ENCODE results near the gene PIK3IP1. TPM values are rescaled to one million over a fixed set of nuclear protein-coding genes. Genes with fewer than 3 reads are reported as not detected.
"Not testable (repeated sequence)": the region's sequence is repeated elsewhere in the genome, so short reads cannot be mapped to it uniquely, and the experiment has no call there.

PIK3IP1 gene
- total and polyA plus RNA-seq, 9 donors, result 10.8 to 48.9 (median 22.3) TPM

GRCh38 chr22:31248138-31248745, 44.0 kb downstream of the PIK3IP1 start:
- H3K4me1 ChIP-seq (ENCODE audit: insufficient read depth), result peaks cover 11% of the 10 kb centered on the region
- WGBS, 3 donors, result 5 to 10% (median 8%) methylated on average over 17 of the region's 17 CpGs
- no peaks in the 10 kb centered on the region for H3K27me3 ChIP-seq
- intact Hi-C loops (cut with DNase I), result no loop called here
- H3K27ac ChIP-seq, result peak overlapping the region; percentile 9 to 56
- no peaks in the 10 kb centered on the region for H3K36me3 ChIP-seq
- TF ChIP-seq POLR2A (IDR thresholded peaks at IDR 0.05) (peak; percentile 34), CTCF (IDR thresholded peaks at IDR 0.05) (no peak)
- H3K4me3 ChIP-seq, result peak overlapping the region; percentile 50
- DNase-seq, result peak; percentile 76 to 83 (median 80)
- H3K9me3 ChIP-seq, result no peaks in the 10 kb centered on the region

- no peak for DNase-seq
- no peak overlapping the region for H3K27ac ChIP-seq
- intact Hi-C loops (cut with DNase I), result no loop called here
- H3K4me3 ChIP-seq, result peak overlapping the region; percentile 50
- no peaks in the 10 kb centered on the region for H3K36me3 ChIP-seq
- no peaks in the 10 kb centered on the region for H3K9me3 ChIP-seq
- TF ChIP-seq POLR2A (IDR thresholded peaks at IDR 0.05), result no peak
- TF ChIP-seq CTCF (IDR thresholded peaks at IDR 0.05), result no peak
- TF ChIP-seq EP300 (IDR thresholded peaks at IDR 0.05), result no peak
- 43 to 65% (median 64%) methylated on average over 1 of the region's 1 CpG for WGBS, 3 donors
- H3K27me3 ChIP-seq, result no peaks in the 10 kb centered on the region
- peaks cover 11% of the 10 kb centered on the region for H3K4me1 ChIP-seq (ENCODE audit: insufficient read depth)
Observed at GRCh38 chr22:31247726-31248125, 44.6 kb downstream of the PIK3IP1 start.

- no peak for DNase-seq
- Histone ChIP-seq H3K27me3 (no peaks in the 10 kb centered on the region), H3K4me3 (no peak overlapping the region), H3K9me3 (no peaks in the 10 kb centered on the region), H3K36me3 (no peaks in the 10 kb centered on the region), H3K4me1 (ENCODE audit: insufficient read depth) (peaks cover 11% of the 10 kb centered on the region), H3K27ac (no peak overlapping the region)
- no peak for TF ChIP-seq EP300 (IDR thresholded peaks at IDR 0.05)
- TF ChIP-seq CTCF (IDR thresholded peaks at IDR 0.05), result no peak
- TF ChIP-seq POLR2A (IDR thresholded peaks at IDR 0.05), result no peak
- intact Hi-C loops (cut with DNase I), result no loop called here
- 72 to 83% (median 83%) methylated on average over 2 of the region's 2 CpGs for WGBS, 3 donors
Observed at GRCh38 chr22:31246687-31247086, 45.6 kb downstream of the PIK3IP1 start.

- H3K27ac ChIP-seq; H3K9me3 ChIP-seq; H3K36me3 ChIP-seq; intact Hi-C loops (cut with DNase I); H3K4me3 ChIP-seq; DNase-seq; H3K27me3 ChIP-seq: not testable (repeated sequence)
- WGBS, 3 donors, result 92 to 93% (median 93%) methylated on average over 12 of the region's 12 CpGs
- peaks cover 11% of the 10 kb centered on the region for H3K4me1 ChIP-seq (ENCODE audit: insufficient read depth)
Observed at GRCh38 chr22:31245998-31246397, 46.3 kb downstream of the PIK3IP1 start.

GRCh38 chr22:31244943-31245451, 47.3 kb downstream of the PIK3IP1 start:
- H3K9me3 ChIP-seq, result no peaks in the 10 kb centered on the region
- no peaks in the 10 kb centered on the region for H3K27me3 ChIP-seq
- no peak overlapping the region for H3K4me3 ChIP-seq
- peaks cover 8% of the 10 kb centered on the region for H3K4me1 ChIP-seq (ENCODE audit: insufficient read depth)
- H3K36me3 ChIP-seq, result no peaks in the 10 kb centered on the region
- no peak overlapping the region for H3K27ac ChIP-seq
- 90 to 92% (median 91%) methylated on average over 7 of the region's 7 CpGs for whole genome bisulfite sequencing, 3 donors
- intact Hi-C loops (cut with DNase I), result no loop called here
- DNase-seq, result no peak
- TF ChIP-seq EP300 (IDR thresholded peaks at IDR 0.05), result no peak
- TF ChIP-seq POLR2A (IDR thresholded peaks at IDR 0.05), result no peak
- TF ChIP-seq CTCF (IDR thresholded peaks at IDR 0.05), result no peak
